DND-41 (cell line): ENCODE results near the gene LCORL.
"Not testable (repeated sequence)": the region's sequence is repeated elsewhere in the genome, so short reads cannot be mapped to it uniquely, and the experiment has no call there.

Experiments
- ATAC-seq: fragments of 200-7000 bp; cut with Tn5 transposase; 3 replicates; pipeline ENCODE4 v1.9.1; 2021; ENCODE audit warnings: low read depth; ENCODE audit not compliant: insufficient read depth
- DNase-seq: peaks from one replicate; pipeline ENCODE4 v3.0.0-alpha.2; 2020
- H2AFZ ChIP-seq: 2 replicates; pipeline ENCODE4 v1.6.0; 2012; ENCODE audit warnings: low read depth, low read length
- H3K27ac ChIP-seq: 2 replicates; pipeline ENCODE4 v1.5.1; 2012; ENCODE audit warnings: low read length, inconsistent platforms
- H3K27me3 ChIP-seq: fragments of 200-600 bp; sonication (generic); 2 replicates; pipeline ENCODE4 v1.6.0; 2012; ENCODE audit warnings: low read length, mild to moderate bottlenecking, inconsistent platforms; ENCODE audit not compliant: insufficient read depth, poor library complexity
- H3K36me3 ChIP-seq: 2 replicates; pipeline ENCODE4 v1.5.1; 2012; ENCODE audit warnings: low read length, inconsistent platforms; ENCODE audit not compliant: insufficient read depth
- H3K4me1 ChIP-seq: 2 replicates; pipeline ENCODE4 v1.5.1; 2012; ENCODE audit warnings: mild to moderate bottlenecking, low read length; ENCODE audit not compliant: insufficient read depth
- H3K4me2 ChIP-seq: 2 replicates; pipeline ENCODE4 v1.6.0; 2012; ENCODE audit warnings: mild to moderate bottlenecking, moderate library complexity, low read length, inconsistent platforms; ENCODE audit not compliant: insufficient read depth
- H3K4me3 ChIP-seq, 2 experiments: fragments of 200-600 bp in 1 of 2; shearing (Covaris generic) in 1 of 2; 2 replicates each; pipeline ENCODE4 v1.5.1; 2012 to 2016; ENCODE audit warnings: inconsistent platforms in 2 of 2, low read length in 2 of 2, mild to moderate bottlenecking in 2 of 2, low read depth in 1 of 2, moderate library complexity in 1 of 2
- H3K79me2 ChIP-seq: 2 replicates; pipeline ENCODE4 v1.6.0; 2012; ENCODE audit warnings: low read length, inconsistent platforms; ENCODE audit not compliant: insufficient read depth
- H3K9ac ChIP-seq: 2 replicates; pipeline ENCODE4 v1.6.0; 2012; ENCODE audit warnings: low read depth, mild to moderate bottlenecking, inconsistent platforms, low read length, moderate library complexity
- H3K9me3 ChIP-seq: 2 replicates; pipeline ENCODE4 v1.5.1; 2012; ENCODE audit warnings: low read length, moderate library complexity, mild to moderate bottlenecking, inconsistent platforms; ENCODE audit not compliant: insufficient read depth, severe bottlenecking
- H4K20me1 ChIP-seq: 2 replicates; pipeline ENCODE4 v1.6.0; 2012; ENCODE audit warnings: low read length; ENCODE audit not compliant: insufficient read depth
- EZH2 ChIP-seq: IDR thresholded peaks from 3 replicates; pipeline ENCODE4 v1.6.1; 2012; ENCODE audit warnings: borderline replicate concordance, low read depth, mild to moderate bottlenecking, moderate library complexity, low read length, inconsistent platforms; ENCODE audit not compliant: severe bottlenecking
- TF ChIP-seq, protein P1 (sequence below): IDR thresholded peaks from 2 replicates; pipeline ENCODE4 v1.5.1; 2012; ENCODE audit warnings: borderline replicate concordance, low read length, moderate library complexity, mild to moderate bottlenecking; ENCODE audit not compliant: poor library complexity, severe bottlenecking; ENCODE audit errors: extremely low read depth

Gene LCORL

DNA sequence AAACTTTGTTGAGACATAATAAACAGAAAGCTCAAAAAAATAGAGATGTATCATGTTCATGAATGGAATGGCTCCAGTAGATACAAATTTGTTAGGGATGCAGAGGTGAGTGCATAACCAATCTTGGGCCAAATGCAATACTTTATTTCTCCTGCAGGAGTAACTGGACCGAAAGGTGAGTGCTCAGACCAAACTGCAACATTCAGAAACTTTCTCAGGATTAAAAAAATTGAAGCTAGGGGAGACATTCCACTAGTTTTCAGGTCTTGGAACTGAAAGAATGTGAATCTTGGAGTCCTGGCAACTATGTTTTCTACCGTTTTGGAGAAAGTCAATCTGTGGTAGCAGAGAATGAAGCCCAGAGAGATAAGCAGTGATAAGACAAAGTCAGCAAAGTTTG lies 21.2 kb upstream of the LCORL start:
- ATAC-seq = no peak

DNA sequence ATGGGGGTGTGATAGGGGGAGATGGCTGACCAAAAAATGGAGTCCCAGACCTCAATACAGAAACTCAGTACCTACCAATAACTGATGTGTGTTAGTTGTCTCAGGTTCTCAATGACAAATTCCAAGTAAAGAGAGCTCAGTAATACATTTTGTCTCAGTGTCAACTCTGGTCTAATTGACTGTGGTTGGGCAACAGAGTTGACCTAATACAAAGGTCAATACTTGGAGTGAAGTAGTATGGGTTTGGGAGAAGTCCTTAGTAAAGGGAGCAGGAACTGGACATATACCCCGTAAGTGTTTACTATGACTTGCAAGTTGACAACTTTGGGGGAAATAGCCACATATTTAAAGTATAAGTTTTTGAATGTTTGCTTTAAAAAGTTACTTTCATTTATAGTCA lies 20.5 kb upstream of the LCORL start:
- H3K9me3 ChIP-seq = no peaks in the 10 kb centered on the region
- no peak for ATAC-seq
- H3K27ac ChIP-seq = no peak overlapping the region
- H2AFZ ChIP-seq = no peak overlapping the region
- no peaks in the 10 kb centered on the region for H3K27me3 ChIP-seq
- no peaks in the 10 kb centered on the region for H3K4me1 ChIP-seq
- DNase-seq = no peak
- no peak overlapping the region for H3K9ac ChIP-seq
- H3K4me2 ChIP-seq = no peak overlapping the region
- no peak for TF ChIP-seq EZH2
- TF ChIP-seq, protein P1, sequence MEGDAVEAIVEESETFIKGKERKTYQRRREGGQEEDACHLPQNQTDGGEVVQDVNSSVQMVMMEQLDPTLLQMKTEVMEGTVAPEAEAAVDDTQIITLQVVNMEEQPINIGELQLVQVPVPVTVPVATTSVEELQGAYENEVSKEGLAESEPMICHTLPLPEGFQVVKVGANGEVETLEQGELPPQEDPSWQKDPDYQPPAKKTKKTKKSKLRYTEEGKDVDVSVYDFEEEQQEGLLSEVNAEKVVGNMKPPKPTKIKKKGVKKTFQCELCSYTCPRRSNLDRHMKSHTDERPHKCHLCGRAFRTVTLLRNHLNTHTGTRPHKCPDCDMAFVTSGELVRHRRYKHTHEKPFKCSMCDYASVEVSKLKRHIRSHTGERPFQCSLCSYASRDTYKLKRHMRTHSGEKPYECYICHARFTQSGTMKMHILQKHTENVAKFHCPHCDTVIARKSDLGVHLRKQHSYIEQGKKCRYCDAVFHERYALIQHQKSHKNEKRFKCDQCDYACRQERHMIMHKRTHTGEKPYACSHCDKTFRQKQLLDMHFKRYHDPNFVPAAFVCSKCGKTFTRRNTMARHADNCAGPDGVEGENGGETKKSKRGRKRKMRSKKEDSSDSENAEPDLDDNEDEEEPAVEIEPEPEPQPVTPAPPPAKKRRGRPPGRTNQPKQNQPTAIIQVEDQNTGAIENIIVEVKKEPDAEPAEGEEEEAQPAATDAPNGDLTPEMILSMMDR = no peak
- H3K36me3 ChIP-seq = no peaks in the 10 kb centered on the region
- no peaks in the 10 kb centered on the region for H3K79me2 ChIP-seq
- H4K20me1 ChIP-seq = no peaks in the 10 kb centered on the region
- no peak overlapping the region for H3K4me3 ChIP-seq

More for the DNA sequence above, 21.2 kb upstream of the LCORL start:
- Histone ChIP-seq H3K27ac (no peak overlapping the region), H3K4me1 (no peaks in the 10 kb centered on the region), H2AFZ (no peak overlapping the region), H4K20me1 (no peaks in the 10 kb centered on the region), H3K9me3 (no peaks in the 10 kb centered on the region), H3K79me2 (no peaks in the 10 kb centered on the region), H3K36me3 (no peaks in the 10 kb centered on the region), H3K27me3 (no peaks in the 10 kb centered on the region), H3K9ac (no peak overlapping the region), H3K4me3 (no peak overlapping the region), H3K4me2 (no peak overlapping the region)
- no peak for DNase-seq
- TF ChIP-seq, protein P1 = peak; percentile 22
- no peak for TF ChIP-seq EZH2

DNA sequence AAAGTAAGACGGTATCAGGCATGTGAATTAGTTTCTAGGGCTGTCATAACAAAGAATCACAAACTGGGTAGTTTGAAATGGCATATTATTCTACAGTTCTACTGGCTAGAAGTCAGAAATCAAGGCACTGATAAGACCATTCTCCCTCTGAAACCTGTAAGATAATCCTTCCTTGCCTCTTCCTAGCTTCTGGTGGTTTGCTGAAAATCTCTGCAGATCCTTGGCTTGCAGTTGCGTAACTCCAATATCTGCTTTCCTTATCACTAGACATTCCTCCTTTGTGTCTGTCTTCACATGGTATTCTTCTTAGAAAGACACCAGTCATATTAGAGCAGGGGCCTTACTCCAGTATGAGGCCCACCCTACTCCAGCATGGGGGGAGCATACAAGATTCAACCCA lies 19.6 kb upstream of the LCORL start:
- Histone ChIP-seq H3K4me3 (no peak overlapping the region), H2AFZ (no peak overlapping the region), H3K9ac (no peak overlapping the region), H3K36me3 (no peaks in the 10 kb centered on the region), H3K4me1 (no peaks in the 10 kb centered on the region), H4K20me1 (no peaks in the 10 kb centered on the region), H3K27me3 (no peaks in the 10 kb centered on the region), H3K9me3 (no peaks in the 10 kb centered on the region), H3K79me2 (no peaks in the 10 kb centered on the region), H3K27ac (no peak overlapping the region), H3K4me2 (no peak overlapping the region)
- TF ChIP-seq, protein P1 = no peak
- TF ChIP-seq EZH2 = no peak
- DNase-seq = no peak
- no peak for ATAC-seq

DNA sequence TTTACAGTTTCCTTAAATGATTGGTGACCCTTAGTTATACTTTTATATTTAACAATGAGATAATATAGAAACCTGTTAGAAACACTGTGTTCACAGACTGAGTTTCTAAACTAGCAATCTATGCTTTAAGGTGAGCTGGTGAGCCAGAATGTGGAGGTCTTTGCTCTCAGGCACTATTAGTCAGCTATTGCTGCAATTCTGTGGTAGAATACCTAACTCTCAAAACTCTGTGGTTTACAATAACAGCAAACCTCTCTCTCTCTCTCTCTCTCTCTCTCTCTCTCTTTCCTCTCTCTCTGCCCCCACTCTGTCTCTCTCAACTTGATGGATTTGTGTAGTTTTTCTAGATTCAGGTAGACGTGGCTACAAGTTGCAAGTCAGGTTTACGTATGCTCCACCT lies 17.6 kb upstream of the LCORL start:
- Histone ChIP-seq H3K4me1 (no peaks in the 10 kb centered on the region), H3K4me3 (no peak overlapping the region), H3K9ac (no peak overlapping the region), H3K27ac (no peak overlapping the region), H3K27me3 (no peaks in the 10 kb centered on the region), H3K79me2 (no peaks in the 10 kb centered on the region), H3K4me2 (no peak overlapping the region), H3K36me3 (no peaks in the 10 kb centered on the region), H4K20me1 (no peaks in the 10 kb centered on the region), H2AFZ (no peak overlapping the region), H3K9me3 (no peaks in the 10 kb centered on the region)
- ATAC-seq (no peak), DNase-seq (no peak)
- TF ChIP-seq EZH2 = no peak
- TF ChIP-seq, protein P1 = no peak

DNA sequence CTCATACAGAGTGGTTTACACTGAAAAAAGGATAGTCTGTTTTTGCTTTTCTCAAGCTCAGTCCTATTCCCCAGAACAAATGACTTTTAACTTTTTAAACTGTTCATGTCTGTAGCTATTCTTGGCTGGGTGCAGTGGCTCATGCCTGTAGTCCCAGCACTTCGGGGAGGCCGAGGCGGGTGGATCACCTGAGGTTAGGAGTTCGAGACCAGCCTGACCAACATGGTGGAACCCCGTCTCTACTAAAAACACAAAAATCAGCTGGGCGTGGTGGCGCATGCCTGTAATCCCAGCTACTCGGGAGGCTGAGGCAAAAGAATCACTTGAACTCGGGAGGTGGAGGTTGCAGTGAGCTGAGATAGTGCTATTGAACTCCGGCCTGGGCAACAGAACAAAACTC lies 14.8 kb upstream of the LCORL start:
- H3K9ac ChIP-seq, H3K36me3 ChIP-seq, H3K27me3 ChIP-seq, H3K4me3 ChIP-seq, H3K9me3 ChIP-seq, H4K20me1 ChIP-seq, H3K4me1 ChIP-seq, DNase-seq, H3K4me2 ChIP-seq, H3K27ac ChIP-seq, H2AFZ ChIP-seq, H3K79me2 ChIP-seq, ATAC-seq: not testable (repeated sequence)
